GM20000 (cell line): ENCODE data around the gene LNPEP.

ENCODE experiments used
- DNase-seq: peaks from one replicate; pipeline ENCODE4 v3.0.0; 2012; ENCODE audit warnings: low spot score
- CTCF ChIP-seq: IDR thresholded peaks from 2 replicates; pipeline ENCODE4 v1.5.1; 2012; ENCODE audit warnings: mild to moderate bottlenecking, control low read depth; ENCODE audit errors: extremely low read depth, missing control alignments

Gene LNPEP

GRCh38 chr5:97019435-97020117 lies 83.7 kb downstream of the LNPEP start:
- DNase-seq: no peak
- no peak for TF ChIP-seq CTCF

GRCh38 chr5:97021416-97021815 lies 85.5 kb downstream of the LNPEP start:
- no peak for TF ChIP-seq CTCF
- DNase-seq: no peak

- no peak for TF ChIP-seq CTCF
- no peak for DNase-seq
These were observed 87.0 kb downstream of the LNPEP start for GRCh38 chr5:97022898-97023297.

DNA sequence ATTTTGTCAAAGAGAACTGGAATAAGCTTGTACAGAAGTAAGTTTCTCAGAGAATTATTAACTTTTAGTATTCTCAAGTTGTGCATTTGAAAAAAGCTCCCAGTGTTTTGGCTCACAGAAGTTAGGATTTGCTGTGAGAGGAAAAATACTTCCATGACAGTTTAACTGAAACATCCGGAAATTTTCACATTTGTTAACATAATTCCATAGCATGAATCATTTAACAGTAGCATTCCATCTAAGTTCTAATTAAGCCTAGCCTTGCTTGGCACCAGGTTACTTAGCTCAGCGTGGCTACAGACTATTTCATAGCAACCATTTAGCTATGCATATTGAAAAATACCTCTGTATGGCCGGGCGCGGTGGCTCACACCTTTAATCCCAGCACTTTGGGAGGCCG lies 90.8 kb downstream of the LNPEP start:
- no peak for TF ChIP-seq CTCF
- no peak for DNase-seq

DNA sequence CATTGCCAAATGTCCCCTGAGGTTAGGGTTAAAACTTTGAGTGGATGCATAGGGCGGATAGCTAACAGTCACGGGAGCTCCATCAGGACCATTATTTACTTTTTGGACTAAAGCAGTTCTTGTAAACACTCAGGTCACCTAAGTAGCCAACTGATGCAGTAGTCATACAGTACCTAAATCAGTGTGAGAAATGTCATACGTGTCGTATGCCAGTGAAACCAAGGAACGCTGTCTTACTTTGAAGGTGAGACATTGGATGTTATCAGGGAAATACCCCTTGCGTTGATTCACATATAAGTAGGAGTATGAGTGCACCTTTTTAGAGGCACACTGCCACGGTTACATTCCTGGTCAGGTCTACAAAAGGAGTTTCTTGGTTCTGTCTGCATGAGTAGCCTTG lies 101.9 kb downstream of the LNPEP start:
- no peak for DNase-seq

DNA sequence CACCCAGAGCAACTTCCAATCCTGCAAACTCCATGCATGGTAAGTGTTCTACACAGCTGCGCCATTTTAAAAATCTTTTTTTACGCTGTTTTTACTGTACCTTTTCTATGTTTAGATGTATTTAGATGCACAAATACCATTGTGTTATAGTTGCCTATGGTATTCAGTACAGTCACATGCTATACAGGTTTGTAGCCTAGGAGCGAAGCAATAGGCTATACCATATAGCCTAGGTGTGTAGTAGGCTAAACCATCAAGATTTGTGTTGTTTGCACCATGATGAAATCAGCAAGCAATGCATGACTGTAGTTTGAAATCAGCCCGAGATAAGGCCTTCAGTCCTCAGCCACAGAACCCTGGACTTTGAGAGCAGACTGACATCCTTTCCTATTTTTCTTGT lies 105.4 kb downstream of the LNPEP start:
- no peak for TF ChIP-seq CTCF
- no peak for DNase-seq

More for the DNA sequence above, 101.9 kb downstream of the LNPEP start:
- no peak for TF ChIP-seq CTCF

GRCh38 chr5:97042996-97043395 lies 107.1 kb downstream of the LNPEP start:
- no peak for DNase-seq
- TF ChIP-seq CTCF: no peak
